ENCODE data around the gene PRKCB. TPM values are rescaled to one million over a fixed set of nuclear protein-coding genes. Genes with fewer than 3 reads are reported as not detected.

PRKCB gene
- total and polyA plus RNA-seq, 3 donors from 2014 or later, result 25.5 to 49.7 (median 26.6) TPM

DNA sequence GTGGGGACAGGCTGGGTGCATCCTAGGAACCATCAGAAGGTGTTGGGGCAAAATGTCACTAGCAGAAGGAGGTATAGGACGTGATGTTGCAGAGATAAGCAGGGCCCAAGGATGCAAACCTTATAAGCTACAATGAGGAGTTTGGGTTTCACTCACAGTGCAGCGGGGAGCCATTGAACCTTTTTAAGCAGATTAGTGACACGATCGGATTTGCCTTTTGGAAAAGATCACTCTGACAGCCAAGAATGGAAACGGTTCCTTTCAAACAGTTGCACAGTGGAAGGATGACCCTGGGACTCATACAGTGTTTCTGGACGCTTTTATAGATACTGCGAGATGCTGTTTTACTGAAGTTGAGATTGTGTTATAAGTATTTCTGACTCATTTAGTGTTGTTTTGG lies 288.5 kb downstream of the PRKCB start:
- intact Hi-C loops (cut with DNase I; ENCODE audit: low total_unique reads), result no loop called here
- Histone ChIP-seq H3K9me3 (no peaks in the 10 kb centered on the region), H3K4me3 (no peak overlapping the region), H3K27ac (no peak overlapping the region), H3K27me3 (no peaks in the 10 kb centered on the region), H3K4me1 (peaks cover 6% of the 10 kb centered on the region), H3K36me3 (ENCODE audit: low read depth, missing control alignments) (no peaks in the 10 kb centered on the region)
- 77 to 81% methylated on average over 7 of the region's 7 CpGs for WGBS, 2 donors
- DNase-seq, result no peak
- TF ChIP-seq, protein P1, sequence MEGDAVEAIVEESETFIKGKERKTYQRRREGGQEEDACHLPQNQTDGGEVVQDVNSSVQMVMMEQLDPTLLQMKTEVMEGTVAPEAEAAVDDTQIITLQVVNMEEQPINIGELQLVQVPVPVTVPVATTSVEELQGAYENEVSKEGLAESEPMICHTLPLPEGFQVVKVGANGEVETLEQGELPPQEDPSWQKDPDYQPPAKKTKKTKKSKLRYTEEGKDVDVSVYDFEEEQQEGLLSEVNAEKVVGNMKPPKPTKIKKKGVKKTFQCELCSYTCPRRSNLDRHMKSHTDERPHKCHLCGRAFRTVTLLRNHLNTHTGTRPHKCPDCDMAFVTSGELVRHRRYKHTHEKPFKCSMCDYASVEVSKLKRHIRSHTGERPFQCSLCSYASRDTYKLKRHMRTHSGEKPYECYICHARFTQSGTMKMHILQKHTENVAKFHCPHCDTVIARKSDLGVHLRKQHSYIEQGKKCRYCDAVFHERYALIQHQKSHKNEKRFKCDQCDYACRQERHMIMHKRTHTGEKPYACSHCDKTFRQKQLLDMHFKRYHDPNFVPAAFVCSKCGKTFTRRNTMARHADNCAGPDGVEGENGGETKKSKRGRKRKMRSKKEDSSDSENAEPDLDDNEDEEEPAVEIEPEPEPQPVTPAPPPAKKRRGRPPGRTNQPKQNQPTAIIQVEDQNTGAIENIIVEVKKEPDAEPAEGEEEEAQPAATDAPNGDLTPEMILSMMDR (IDR thresholded peaks at IDR 0.05), result no peak
- TF ChIP-seq POLR2A (IDR thresholded peaks at IDR 0.05), result no peak

DNA sequence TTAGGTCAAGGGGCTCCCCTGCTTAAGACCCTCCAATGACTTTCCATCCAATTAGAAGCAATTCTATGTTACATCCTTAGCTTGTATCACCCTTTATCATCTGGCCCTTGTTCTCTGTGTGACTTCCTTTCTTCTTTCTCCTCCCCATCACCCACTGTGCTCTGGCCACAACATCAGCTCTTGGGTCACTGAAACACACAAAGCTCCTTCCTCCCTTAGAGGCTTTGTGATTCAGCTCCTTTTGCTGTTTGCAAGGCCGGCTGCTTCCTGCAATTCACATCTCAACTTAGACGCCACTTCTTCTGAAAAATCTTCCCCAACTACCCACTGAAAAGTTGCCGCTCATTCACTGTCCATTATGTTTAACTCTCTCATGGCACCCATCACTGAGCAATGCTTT lies 289.4 kb downstream of the PRKCB start:
- WGBS, 2 donors, result 71 to 76% methylated on average over 3 of the region's 3 CpGs

DNA sequence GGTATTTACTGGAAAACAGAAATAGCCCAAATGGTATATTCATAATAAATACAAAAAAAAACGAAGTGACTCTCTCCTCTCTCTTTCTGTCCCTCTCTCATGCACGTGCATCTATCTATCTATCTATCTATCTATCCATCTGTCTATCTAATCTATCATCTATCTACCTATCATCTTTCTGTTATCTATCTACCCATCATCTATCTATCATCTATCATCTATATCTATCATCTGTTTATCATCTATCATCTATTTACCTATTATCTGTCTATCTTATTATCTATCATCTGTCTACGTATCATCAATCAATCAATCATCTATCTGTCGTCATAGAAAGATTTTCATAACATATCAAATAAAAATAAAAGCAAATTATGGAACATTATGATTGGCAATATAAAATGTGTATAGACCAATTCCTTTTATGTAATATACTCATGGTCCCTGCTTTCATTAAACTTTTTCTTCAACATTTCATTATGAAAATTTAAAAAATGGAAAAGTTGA lies 293.7 kb downstream of the PRKCB start:
- Histone ChIP-seq H3K4me3 (no peak overlapping the region), H3K27me3 (no peaks in the 10 kb centered on the region), H3K27ac (no peak overlapping the region), H3K36me3 (ENCODE audit: low read depth, missing control alignments) (no peaks in the 10 kb centered on the region), H3K4me1 (no peaks in the 10 kb centered on the region), H3K9me3 (no peaks in the 10 kb centered on the region)
- no peak for DNase-seq
- 80 to 88% methylated on average over 4 of the region's 4 CpGs for WGBS, 2 donors
- TF ChIP-seq, protein P1 (IDR thresholded peaks at IDR 0.05), result no peak
- no peak for TF ChIP-seq POLR2A (IDR thresholded peaks at IDR 0.05)
- intact Hi-C loops (cut with DNase I; ENCODE audit: low total_unique reads), result no loop called here

More for the DNA sequence above, 289.4 kb downstream of the PRKCB start:
- no peak for DNase-seq
- Histone ChIP-seq H3K9me3 (no peaks in the 10 kb centered on the region), H3K4me1 (no peaks in the 10 kb centered on the region), H3K4me3 (no peak overlapping the region), H3K27ac (no peak overlapping the region), H3K27me3 (no peaks in the 10 kb centered on the region), H3K36me3 (ENCODE audit: low read depth, missing control alignments) (no peaks in the 10 kb centered on the region)
- TF ChIP-seq, protein P1 (IDR thresholded peaks at IDR 0.05), result no peak
- TF ChIP-seq POLR2A (IDR thresholded peaks at IDR 0.05), result no peak
- intact Hi-C loops (cut with DNase I; ENCODE audit: low total_unique reads), result no loop called here

DNA sequence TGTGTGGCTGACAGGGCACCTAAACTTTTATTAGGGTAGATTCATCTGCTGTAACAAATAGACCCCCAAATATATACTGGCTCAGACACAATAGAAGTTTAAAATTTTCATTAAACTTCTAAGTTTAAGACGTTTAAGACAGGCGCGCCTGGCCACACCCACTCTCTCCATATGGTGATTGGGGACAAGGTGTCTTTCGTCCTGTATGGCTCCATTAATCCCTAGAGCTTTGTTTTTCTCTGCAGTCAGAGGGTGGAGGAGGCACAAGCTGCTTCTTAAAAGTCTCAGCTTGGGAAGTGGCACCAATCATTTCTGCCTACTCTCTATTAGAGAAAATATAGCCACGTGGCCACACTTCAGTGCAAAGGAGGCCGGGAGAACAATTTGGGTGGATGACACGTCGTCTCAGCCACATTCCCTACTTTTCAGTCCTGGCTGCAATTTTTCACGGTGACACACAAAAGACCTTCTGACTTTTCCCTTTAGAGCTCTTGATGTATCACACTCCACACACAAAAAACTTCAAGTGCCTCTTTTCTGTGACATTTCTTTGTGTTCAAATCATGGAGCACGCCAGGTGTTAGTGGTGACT lies 294.8 kb downstream of the PRKCB start:
- Histone ChIP-seq H3K9me3 (no peaks in the 10 kb centered on the region), H3K27me3 (no peaks in the 10 kb centered on the region), H3K4me1 (no peaks in the 10 kb centered on the region), H3K36me3 (ENCODE audit: low read depth, missing control alignments) (no peaks in the 10 kb centered on the region), H3K4me3 (no peak overlapping the region), H3K27ac (no peak overlapping the region)
- no peak for DNase-seq
- no peak for TF ChIP-seq POLR2A (IDR thresholded peaks at IDR 0.05)
- 76 to 86% methylated on average over 10 of the region's 10 CpGs for WGBS, 2 donors
- intact Hi-C loops (cut with DNase I; ENCODE audit: low total_unique reads), result no loop called here

DNA sequence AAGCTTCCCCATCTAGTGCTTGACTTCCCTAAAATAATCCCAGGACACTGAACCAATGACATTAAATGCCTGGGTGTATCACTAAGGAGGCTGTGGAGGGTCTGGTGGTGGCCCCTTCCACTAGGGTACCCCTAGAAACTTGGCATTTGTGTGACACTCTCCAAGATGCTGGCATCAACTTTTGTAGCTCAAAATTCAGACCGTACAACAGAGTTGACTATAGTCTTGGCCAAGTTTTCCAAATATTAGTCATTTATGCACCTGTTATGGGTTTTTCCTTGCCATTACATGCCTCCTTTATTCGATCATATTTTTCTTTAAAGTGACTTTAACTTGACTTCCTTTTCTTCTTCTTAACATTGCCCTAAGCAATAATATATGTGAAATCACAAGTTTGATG lies 295.5 kb downstream of the PRKCB start:
- Histone ChIP-seq H3K36me3 (ENCODE audit: low read depth, missing control alignments) (no peaks in the 10 kb centered on the region), H3K27me3 (no peaks in the 10 kb centered on the region), H3K27ac (no peak overlapping the region), H3K9me3 (no peaks in the 10 kb centered on the region), H3K4me1 (no peaks in the 10 kb centered on the region), H3K4me3 (no peak overlapping the region)
- DNase-seq, result no peak
- TF ChIP-seq, protein P1 (IDR thresholded peaks at IDR 0.05), result no peak
- no peak for TF ChIP-seq POLR2A (IDR thresholded peaks at IDR 0.05)
- 75 to 80% methylated on average over 2 of the region's 2 CpGs for WGBS, 2 donors
- intact Hi-C loops (cut with DNase I; ENCODE audit: low total_unique reads), result no loop called here

Measured in testis (tissue), 3 donors.